GM12872 (cell line): ENCODE results near the gene STK26.

Experiments
- TF ChIP-seq, protein P1 (sequence below): IDR thresholded peaks from 3 replicates; pipeline ENCODE4 v1.5.1; 2011; ENCODE audit warnings: low read depth, mild to moderate bottlenecking, low read length, moderate library complexity; ENCODE audit not compliant: insufficient read depth

The STK26 gene

DNA sequence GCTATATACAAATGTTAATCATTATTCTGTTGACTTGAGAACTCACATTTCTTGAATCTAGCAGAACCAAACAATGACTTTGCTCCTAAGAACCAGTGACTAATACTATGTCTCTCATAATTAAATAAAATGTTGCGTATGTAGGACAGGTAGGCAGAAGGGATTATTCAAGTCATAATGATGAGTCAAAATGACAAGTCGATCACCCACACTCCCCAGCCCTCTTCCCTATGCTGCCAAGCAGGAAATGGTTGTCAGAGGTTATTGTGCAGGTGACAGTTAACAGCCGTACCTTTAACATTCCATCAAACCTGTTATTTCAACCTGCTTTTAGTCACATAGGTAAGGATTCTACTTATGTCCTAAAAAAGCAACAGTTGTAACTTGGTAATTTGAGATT is 22.0 kb upstream of the STK26 start:
- TF ChIP-seq, protein P1, sequence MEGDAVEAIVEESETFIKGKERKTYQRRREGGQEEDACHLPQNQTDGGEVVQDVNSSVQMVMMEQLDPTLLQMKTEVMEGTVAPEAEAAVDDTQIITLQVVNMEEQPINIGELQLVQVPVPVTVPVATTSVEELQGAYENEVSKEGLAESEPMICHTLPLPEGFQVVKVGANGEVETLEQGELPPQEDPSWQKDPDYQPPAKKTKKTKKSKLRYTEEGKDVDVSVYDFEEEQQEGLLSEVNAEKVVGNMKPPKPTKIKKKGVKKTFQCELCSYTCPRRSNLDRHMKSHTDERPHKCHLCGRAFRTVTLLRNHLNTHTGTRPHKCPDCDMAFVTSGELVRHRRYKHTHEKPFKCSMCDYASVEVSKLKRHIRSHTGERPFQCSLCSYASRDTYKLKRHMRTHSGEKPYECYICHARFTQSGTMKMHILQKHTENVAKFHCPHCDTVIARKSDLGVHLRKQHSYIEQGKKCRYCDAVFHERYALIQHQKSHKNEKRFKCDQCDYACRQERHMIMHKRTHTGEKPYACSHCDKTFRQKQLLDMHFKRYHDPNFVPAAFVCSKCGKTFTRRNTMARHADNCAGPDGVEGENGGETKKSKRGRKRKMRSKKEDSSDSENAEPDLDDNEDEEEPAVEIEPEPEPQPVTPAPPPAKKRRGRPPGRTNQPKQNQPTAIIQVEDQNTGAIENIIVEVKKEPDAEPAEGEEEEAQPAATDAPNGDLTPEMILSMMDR, result no peak

DNA sequence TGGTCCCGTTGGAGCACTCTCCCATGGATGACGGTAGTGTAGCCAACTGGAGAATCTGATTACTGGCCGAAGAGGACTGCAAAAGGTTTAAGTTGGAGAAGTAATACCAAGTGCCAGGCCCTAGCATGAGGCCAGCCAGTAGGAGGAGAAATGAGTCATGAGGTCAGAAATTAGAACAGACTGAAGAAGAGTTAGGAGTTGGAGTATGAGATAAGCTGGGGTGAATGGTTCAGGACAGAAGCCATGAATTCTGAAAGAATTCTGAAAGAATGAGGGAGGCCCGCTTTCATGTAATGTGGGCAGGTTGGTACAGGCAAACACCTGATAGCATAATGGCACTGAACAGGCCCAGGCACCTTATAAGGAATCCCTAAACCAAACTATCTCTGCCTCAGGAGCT is 18.4 kb upstream of the STK26 start:
- TF ChIP-seq, protein P1, result no peak

DNA sequence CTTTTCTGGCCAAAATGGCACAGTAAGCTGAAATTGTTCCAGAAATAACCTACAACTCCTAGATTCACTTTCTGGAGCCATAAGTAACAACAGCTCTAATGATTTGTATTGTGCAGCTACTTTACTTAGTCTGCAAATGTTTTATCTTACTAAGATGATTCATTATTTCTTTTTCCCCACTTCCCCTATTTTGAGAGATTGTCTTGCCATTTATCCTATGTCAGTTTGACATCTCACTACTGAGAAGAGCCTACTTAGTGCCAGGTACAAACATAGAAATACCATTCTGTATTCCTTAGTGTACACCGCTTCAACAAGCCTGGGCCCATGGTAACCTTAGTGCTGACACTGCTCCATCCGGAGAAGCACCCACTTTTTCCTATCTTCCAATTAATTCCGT is 13.8 kb upstream of the STK26 start:
- TF ChIP-seq, protein P1, result no peak

DNA sequence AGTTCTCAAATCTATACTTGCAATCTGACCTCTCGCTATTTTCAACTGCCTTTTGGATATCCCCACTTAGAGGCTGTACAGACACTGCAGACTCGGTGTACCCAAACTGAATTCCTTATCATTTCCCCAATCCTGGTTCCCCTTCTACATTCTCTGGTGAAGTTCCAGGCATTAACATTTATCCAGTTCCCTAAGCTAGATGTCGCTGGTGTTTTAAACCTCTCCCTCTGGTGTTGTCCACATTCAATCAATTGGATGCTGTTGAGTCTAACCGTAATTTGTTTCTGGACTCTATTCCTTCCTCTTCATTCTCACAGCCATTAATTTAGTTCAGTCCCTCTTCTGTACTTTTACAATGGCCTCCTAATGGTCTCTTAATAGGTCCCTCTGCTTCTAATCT is 7.2 kb upstream of the STK26 start:
- TF ChIP-seq, protein P1, result no peak

DNA sequence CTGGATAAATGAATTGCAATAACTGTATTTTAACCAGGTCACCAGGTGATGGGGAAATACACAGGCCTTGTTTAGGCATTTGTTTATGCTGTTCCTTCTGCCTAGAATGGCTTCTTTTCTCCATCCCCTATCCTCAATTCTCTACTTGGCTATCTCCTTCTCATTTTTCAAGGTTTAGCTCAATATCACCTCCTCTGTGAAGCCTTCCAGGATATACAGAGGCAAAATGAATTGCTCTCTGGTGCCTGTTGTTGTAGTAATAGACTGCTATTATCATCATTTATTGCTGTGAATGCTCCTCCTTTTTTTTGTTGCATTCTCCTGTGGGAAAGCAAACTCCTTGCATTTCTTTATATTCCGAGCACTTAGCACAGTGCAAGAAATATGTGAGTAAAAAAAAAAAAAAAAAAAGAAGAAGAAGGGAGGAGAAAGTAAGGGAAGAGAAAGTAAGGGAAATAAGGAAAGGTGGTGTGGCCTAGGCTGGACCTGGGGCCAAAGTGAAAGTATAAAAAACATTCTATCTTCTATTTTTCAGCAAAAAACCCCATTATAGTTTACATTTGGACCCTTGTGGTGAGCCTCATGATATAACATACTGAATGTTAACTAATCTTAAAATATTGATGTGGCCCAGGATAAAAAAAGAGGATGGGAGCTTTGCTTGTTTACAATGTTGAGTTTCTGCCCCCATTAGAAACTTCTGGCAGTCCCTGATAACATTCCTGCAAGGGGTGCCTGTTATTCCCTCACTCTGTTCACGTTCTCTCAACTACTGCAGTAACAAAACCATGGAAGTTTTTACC is 6.3 kb upstream of the STK26 start:
- TF ChIP-seq, protein P1, result no peak

DNA sequence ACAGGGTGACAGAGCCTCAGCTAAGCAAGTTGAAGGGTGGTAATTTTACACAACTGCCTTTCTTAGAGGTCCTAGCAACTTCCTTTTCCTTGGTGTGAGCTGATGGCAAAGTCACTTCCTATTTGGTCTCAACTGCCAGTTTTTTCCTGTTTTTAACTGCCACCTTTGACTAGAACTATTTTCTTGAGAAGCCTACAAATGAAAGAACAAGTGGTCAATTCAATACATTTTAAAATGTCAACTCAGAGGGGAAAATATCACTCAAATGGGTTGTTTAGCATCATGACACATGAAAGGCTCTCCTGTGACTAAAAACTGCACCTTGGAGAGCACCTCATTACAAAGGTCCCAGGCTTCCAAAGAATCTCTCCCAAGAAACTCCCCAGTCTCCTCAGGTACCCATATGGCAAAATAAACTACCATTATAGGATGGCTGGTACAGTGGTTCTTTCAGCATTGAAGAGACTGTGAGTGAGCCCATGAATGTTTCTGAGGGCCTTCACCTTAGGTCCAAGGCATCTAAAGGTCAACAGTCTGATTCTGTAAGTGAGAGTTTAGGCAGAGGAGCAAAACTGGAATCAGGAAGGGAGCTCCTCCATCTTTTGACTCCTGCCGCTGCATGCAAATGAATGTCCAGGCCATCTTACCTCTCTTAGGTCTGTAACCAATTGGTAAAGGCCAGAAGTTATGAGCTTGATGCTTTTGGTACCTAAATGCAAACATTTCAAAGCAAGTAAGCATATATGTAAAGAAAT is 5.5 kb upstream of the STK26 start:
- TF ChIP-seq, protein P1, result no peak

DNA sequence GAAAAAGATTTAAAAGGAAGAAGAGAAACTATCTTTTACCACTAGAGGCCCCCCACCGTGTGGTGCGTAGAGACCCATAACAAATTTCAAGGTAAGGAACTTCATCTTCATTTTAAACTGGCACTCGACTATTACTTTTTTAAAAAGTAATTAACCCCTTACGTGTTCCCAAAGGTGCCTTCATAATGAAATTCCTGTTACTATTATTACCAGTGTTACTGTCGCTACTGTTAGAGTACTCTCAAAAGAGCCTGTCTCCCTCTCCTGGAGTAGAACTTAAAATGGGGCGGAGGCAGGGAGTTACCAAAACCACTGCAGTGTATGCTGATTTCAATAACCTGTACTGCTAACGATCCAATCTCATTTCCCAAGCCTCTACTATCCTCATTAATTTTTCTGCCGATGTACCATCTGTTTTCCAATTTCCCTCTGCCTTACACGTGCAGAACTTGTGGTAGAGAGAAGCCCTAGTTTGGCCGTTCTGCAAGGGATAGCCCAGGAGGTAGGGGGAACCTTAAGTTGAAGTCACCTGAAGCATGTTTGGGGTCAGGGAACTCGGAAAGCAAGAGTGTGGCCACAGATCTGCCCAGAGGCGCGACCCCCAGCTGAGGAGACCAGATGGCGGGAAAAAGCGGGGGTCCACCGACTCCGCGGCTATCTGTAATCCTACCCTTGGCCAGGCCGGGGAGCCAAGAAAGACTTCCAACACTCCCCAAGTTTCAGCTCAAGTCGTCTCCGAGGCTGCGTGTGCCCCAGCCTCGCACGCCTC is 720 bp upstream of the STK26 start:
- TF ChIP-seq, protein P1, result peak; percentile 37; the same call in 1 of the 3 replicates
